ENCODE results near the gene AUH. TPM values are rescaled to one million over a fixed set of nuclear protein-coding genes. Genes with fewer than 3 reads are reported as not detected.

Gene AUH
- total RNA-seq, 2 experiments from 2014 or later = 16.9 to 24.5 TPM

- no TSS peak for BruUV-seq (replicated peaks)
- no peaks in the 10 kb centered on the region for H3K79me2 ChIP-seq (ENCODE audit: insufficient read depth, low read depth, low read length)
- no peaks in the 10 kb centered on the region for H3K9me2 ChIP-seq (ENCODE audit: insufficient read depth, low read length)
- no peaks in the 10 kb centered on the region for H3K36me3 ChIP-seq (ENCODE audit: insufficient read depth, low read length)
- H3K4me2 ChIP-seq (ENCODE audit: low read length) = no peak overlapping the region
- H3K4me1 ChIP-seq (ENCODE audit: insufficient read depth, low read length, poor library complexity, severe bottlenecking) = no peaks in the 10 kb centered on the region
- ChIA-PET POLR2A (no interaction called here), CTCF (ENCODE audit: unreplicated experiment) (interaction anchor here (0.6 kb wide), 1 partner anchor 1608 kb away, joined by 3 read pairs; no protein-coding TSS in a partner anchor)
- DNase-seq (ENCODE audit: low spot score) = no peak
- no peak overlapping the region for H3K4me3 ChIP-seq (ENCODE audit: low read depth, low read length, poor library complexity, severe bottlenecking)
- TF ChIP-seq EZH2phosphoT487 (IDR thresholded peaks at IDR 0.05; ENCODE audit: borderline replicate concordance, low read depth, low read length) (no peak), CTCF (conservative IDR thresholded peaks at IDR 0.05; ENCODE audit: low read length) (no peak)
- H3K27ac ChIP-seq (ENCODE audit: low read depth, low read length, poor library complexity, severe bottlenecking) = no peak overlapping the region
- no peak overlapping the region for H2AFZ ChIP-seq (ENCODE audit: low read length)
- H4K20me1 ChIP-seq (ENCODE audit: insufficient read depth, low read length) = no peaks in the 10 kb centered on the region
- no peaks in the 10 kb centered on the region for H3K9me3 ChIP-seq (ENCODE audit: low read length)
- intact Hi-C loops (cut with micrococcal nuclease; ENCODE audit: unreplicated experiment) = no loop called here
These were observed 113.0 kb downstream of the AUH start for GRCh38 chr9:91248707-91249106.

- Histone ChIP-seq H4K20me1 (ENCODE audit: insufficient read depth, low read length) (no peaks in the 10 kb centered on the region), H3K27ac (ENCODE audit: low read depth, low read length, poor library complexity, severe bottlenecking) (no peak overlapping the region), H3K4me2 (ENCODE audit: low read length) (no peak overlapping the region), H3K36me3 (ENCODE audit: insufficient read depth, low read length) (no peaks in the 10 kb centered on the region), H3K79me2 (ENCODE audit: insufficient read depth, low read depth, low read length) (no peaks in the 10 kb centered on the region), H3K9me2 (ENCODE audit: insufficient read depth, low read length) (no peaks in the 10 kb centered on the region), H3K4me1 (ENCODE audit: insufficient read depth, low read length, poor library complexity, severe bottlenecking) (no peaks in the 10 kb centered on the region), H3K4me3 (ENCODE audit: low read depth, low read length, poor library complexity, severe bottlenecking) (no peak overlapping the region), H3K9me3 (ENCODE audit: low read length) (no peaks in the 10 kb centered on the region), H2AFZ (ENCODE audit: low read length) (no peak overlapping the region)
- ChIA-PET POLR2A (no interaction called here), CTCF (ENCODE audit: unreplicated experiment) (no interaction called here)
- no peak for TF ChIP-seq EZH2phosphoT487 (IDR thresholded peaks at IDR 0.05; ENCODE audit: borderline replicate concordance, low read depth, low read length)
- TF ChIP-seq CTCF (conservative IDR thresholded peaks at IDR 0.05; ENCODE audit: low read length) = no peak
- BruUV-seq (replicated peaks) = no TSS peak
- intact Hi-C loops (cut with micrococcal nuclease; ENCODE audit: unreplicated experiment) = no loop called here
- no peak for DNase-seq (ENCODE audit: low spot score)
These were observed 114.4 kb downstream of the AUH start for GRCh38 chr9:91247278-91247677.

- Histone ChIP-seq H3K4me2 (ENCODE audit: low read length) (no peak overlapping the region), H3K79me2 (ENCODE audit: insufficient read depth, low read depth, low read length) (no peaks in the 10 kb centered on the region), H3K9me3 (ENCODE audit: low read length) (no peaks in the 10 kb centered on the region), H3K27ac (ENCODE audit: low read depth, low read length, poor library complexity, severe bottlenecking) (no peak overlapping the region), H3K36me3 (ENCODE audit: insufficient read depth, low read length) (no peaks in the 10 kb centered on the region), H3K4me1 (ENCODE audit: insufficient read depth, low read length, poor library complexity, severe bottlenecking) (no peaks in the 10 kb centered on the region), H3K9me2 (ENCODE audit: insufficient read depth, low read length) (no peaks in the 10 kb centered on the region), H2AFZ (ENCODE audit: low read length) (no peak overlapping the region), H4K20me1 (ENCODE audit: insufficient read depth, low read length) (no peaks in the 10 kb centered on the region), H3K4me3 (ENCODE audit: low read depth, low read length, poor library complexity, severe bottlenecking) (no peak overlapping the region)
- TF ChIP-seq CTCF (conservative IDR thresholded peaks at IDR 0.05; ENCODE audit: low read length) (no peak), EZH2phosphoT487 (IDR thresholded peaks at IDR 0.05; ENCODE audit: borderline replicate concordance, low read depth, low read length) (no peak)
- BruUV-seq (replicated peaks) = no TSS peak
- POLR2A ChIA-PET = no interaction called here
- intact Hi-C loops (cut with micrococcal nuclease; ENCODE audit: unreplicated experiment) = no loop called here
- no peak for DNase-seq (ENCODE audit: low spot score)
- CTCF ChIA-PET (ENCODE audit: unreplicated experiment) = no interaction called here
These were observed 114.9 kb downstream of the AUH start for GRCh38 chr9:91246846-91247245.
